ENCODE measurements around the gene MIEF2. TPM values are rescaled to one million over a fixed set of nuclear protein-coding genes. Genes with fewer than 3 reads are reported as not detected.

Gene MIEF2
- total RNA-seq, 2 experiments from 2014 or later: 4.3 to 4.4 TPM

- CTCF ChIA-PET: interaction anchor here (1.4 kb wide), 1 partner anchor 9 kb away, joined by 4 read pairs; no protein-coding TSS in a partner anchor
- POLR2A ChIA-PET: interaction anchor here (1.6 kb wide), 1 partner anchor 133 kb away, joined by 5 read pairs; the partner anchor contains the start of gene ALKBH5
Measured at GRCh38 chr17:18315961-18316360, 55.5 kb downstream of the MIEF2 start.

Other genes with a start within 250 kb of the MIEF2 start
- gene ATPAF2, start 221.5 kb upstream of the MIEF2 start, total RNA-seq: 10 to 100 TPM; 28.2 to 37.3 TPM
- 10 to 100 TPM; 11.0 to 11.4 TPM for gene GID4, start 221.3 kb upstream of the MIEF2 start, total RNA-seq
- 10 to 100 TPM; 53.2 to 53.7 TPM for gene DRG2, start 172.7 kb upstream of the MIEF2 start, total RNA-seq
- under 1 TPM; 0.27 to 0.46 TPM for gene MYO15A, start 151.9 kb upstream of the MIEF2 start, total RNA-seq
- gene ALKBH5, start 76.8 kb upstream of the MIEF2 start, total RNA-seq: 100 to 1,000 TPM; 173 TPM
- gene LLGL1, start 35.0 kb upstream of the MIEF2 start, total RNA-seq: 10 to 100 TPM; 23.6 to 24.9 TPM
- 100 to 1,000 TPM; 264 to 279 TPM for gene FLII, start 1.9 kb upstream of the MIEF2 start, total RNA-seq
- 10 to 100 TPM; 68.5 to 72.4 TPM for gene TOP3A, start 54.3 kb downstream of the MIEF2 start, total RNA-seq
- 10 to 100 TPM; 21.5 to 21.6 TPM for gene SMCR8, start 54.6 kb downstream of the MIEF2 start, total RNA-seq
- gene SHMT1, start 102.9 kb downstream of the MIEF2 start, total RNA-seq: 10 to 100 TPM; 49.6 to 50.4 TPM
- not detected for gene EVPLL, start 117.1 kb downstream of the MIEF2 start, total RNA-seq
- gene LGALS9C, start 216.1 kb downstream of the MIEF2 start, total RNA-seq: not detected

Measured in activated CD8-positive, alpha-beta memory T cell treated with anti-CD3 and anti-CD28 coated beads for 36 hours (primary cell).